Right lung (tissue), 5 donors: ENCODE data around the gene SHISAL1. TPM values are rescaled to one million over a fixed set of nuclear protein-coding genes. Genes with fewer than 3 reads are reported as not detected.

Experiments used
- DNase-seq, 2 donors: peaks; one replicate each; pipeline ENCODE4 v3.0.0-alpha.2; 2013
- polyA plus RNA-seq, 5 donors: library from polyadenylated mRNA; unstranded; fragments of 120-200 nt; gene quantifications; one replicate each; pipeline versions ENCODE4 v1.2.1 to v1.2.3, GENCODE V29; 2013; ENCODE audit warnings: inconsistent platforms in 1 of 5, low replicate concordance in 1 of 5; ENCODE audit not compliant: insufficient read length in 5 of 5, insufficient read depth in 1 of 5

SHISAL1 gene
- polyA plus RNA-seq, 5 donors, result 0.60 to 1.7 (median 0.98) TPM

DNA sequence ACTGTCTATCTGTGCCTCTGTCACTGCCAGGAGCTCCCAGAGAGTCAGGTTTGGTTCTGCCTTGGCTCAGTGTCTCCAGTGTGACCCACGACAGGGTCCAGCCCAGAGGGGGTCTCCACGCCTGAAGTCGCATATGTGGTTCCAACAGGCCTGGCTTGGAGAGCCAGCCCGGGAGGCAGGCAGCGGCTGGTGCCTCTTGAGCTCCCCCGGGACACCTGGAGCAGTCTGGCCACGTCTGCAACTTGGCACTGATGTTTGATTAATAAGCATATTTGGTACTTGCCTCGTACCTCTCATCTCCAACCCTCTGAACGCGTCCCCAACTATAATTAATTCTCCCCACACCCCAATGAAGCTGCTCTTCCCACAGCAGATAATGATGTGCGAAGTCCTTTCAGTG is 31.7 kb upstream of the SHISAL1 start:
- DNase-seq, result no peak

DNA sequence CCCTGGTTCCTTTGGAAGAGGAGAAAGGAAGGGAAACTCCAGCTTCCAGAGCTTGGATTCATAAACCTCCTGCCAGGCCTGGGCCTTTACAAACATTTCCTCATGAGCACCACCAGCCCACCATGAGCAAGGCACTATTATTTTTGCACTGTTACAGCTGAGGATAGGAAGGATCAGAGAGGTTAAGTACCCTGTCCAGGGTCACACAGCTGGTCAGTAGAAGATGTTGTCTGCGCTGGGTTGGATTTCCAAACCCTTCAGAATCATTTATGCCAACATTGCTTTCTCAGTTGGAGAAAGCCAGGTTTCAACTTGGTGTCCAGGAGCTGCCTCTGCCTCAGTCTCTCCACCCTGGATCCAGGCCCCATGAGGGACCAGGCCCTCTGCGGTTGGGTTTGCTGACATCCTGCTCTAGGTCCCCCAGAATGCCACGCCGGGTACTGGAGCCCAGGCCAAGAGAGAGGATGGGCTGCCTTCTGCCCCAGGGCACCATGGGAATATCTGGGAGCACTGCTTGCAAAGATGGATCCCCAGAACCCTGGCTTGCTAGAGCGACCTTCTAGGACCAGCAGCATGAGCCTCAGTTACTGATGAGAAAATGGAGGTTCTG is 29.7 kb upstream of the SHISAL1 start:
- no peak for DNase-seq

DNA sequence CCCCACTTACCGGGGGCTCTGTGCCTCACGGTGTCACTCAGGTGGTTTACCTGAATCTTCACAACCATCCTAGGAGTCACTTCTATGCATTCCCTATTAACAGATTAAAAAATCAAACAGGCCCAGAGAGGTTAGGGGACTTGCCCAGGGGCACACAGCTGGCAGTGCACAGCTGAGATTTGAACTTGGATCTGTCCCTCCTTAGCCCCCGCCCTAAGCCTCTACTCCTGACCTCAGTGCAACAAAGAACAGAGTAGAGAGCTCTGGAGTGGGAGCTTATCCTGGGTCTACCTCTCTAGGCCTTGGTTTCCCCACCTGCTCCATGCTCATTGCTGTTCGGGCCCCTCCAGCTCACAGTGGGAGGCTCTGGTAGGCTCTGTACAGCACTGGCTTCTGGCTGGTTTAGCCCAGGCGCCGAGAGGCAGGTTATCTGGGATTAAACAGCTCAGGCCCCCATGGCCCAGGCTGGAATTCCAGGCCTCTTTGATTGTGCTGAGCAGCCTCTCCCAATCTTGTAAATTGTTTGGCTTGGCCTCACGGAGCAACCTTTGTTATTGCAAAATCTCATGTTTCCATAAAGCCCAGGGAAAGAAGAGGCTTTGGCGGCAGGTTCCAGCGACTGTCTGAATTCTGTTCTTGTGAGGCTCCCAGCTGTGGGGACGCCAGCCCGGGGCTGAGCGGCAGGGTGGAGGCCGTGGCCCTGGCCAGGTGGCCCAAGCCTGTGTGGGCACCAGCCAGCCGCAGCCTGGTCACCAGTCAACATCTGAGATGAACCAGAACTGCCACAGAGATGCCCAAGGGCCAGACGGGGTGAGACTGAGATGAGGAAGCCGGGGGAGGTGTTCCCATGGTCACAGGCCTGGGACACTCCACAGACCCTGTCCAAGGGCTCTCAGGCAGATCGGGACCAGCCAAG is 28.9 kb upstream of the SHISAL1 start:
- DNase-seq, result no peak

- no peak for DNase-seq
Measured at GRCh38 chr22:44340271-44341239, 27.8 kb upstream of the SHISAL1 start.

GRCh38 chr22:44338906-44339305 is 26.2 kb upstream of the SHISAL1 start:
- DNase-seq, result no peak

DNA sequence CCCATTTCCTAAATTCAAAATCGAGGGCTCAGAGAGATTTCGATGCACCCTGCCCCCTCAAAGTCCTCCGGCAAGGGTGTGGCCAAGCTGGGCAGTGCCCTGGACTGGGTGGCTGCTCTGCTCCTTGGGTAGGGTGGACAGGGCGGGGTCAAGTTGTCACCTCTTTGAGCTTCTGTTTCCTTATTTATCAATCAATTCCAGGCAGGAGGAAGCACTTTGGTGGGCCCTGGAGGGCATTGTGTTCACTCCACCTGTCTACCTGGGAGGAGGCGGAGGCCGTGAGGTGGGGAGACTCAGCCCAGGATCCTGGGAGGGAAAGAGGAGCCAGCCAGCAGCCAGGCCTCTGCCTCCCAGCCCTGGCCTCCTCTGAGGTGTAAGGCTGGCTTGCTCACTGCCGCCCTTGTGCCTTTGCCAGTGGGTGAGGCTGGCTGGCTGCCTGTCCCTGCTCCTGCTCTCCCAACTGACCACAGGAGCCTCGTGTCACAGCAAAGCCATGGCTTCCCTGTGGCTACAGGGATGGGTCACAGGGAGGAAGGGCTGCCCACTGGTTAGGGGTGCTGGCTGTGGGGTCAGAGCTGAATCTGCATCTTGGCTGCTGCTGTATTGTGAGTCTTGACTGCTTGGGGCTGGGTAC is 25.5 kb upstream of the SHISAL1 start:
- no peak for DNase-seq

DNA sequence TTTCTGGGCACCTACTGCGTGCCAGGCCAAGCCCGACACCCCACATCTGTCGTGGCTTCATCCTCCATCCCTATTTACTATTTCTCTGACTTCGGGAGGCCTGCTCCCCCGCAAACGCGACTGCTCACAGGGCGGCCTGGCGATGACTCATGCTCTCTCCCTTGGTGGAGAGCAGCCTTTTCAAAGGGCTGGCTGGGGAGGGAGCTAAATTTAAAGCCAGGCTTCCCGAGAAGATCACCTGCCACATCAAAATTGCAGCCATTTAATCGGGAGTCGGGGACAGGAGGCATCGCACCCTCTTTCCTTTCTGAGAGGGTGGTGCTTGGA is 24.9 kb upstream of the SHISAL1 start:
- DNase-seq, result no peak

DNA sequence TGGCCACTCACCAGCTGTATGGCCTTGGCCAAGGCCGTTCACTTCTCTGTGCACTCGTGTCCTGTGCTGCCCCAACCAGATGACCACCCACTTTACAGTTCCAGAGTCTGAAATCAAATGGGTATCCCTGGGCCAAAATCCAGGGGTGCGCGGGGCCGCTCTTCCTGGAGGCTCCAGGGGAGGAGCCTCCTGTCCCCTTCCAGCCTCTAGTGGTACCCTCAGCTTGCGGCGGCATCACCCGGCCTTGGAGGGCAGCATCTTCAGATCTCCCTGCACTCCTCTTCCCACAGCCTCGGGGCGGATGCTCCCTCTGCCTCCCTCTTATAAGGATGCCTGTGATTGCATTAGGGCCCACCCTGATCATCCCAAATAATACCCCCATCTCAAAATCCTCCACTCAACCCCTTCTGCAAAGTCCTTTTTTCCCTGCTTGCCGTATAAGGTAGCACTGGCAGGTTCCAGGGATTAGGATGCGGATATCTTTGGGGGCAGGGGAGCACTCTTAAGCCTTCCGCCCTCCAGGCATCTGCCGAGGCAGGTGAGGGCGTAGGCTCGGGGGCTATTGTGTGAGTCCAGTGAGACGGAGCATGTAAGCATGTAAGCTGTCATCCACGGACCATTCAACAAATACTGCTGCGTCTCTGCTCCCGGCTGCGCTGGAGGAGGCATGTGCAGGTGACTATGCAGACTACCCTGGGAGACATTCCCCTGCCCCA is 24.4 kb upstream of the SHISAL1 start:
- DNase-seq, result no peak

DNA sequence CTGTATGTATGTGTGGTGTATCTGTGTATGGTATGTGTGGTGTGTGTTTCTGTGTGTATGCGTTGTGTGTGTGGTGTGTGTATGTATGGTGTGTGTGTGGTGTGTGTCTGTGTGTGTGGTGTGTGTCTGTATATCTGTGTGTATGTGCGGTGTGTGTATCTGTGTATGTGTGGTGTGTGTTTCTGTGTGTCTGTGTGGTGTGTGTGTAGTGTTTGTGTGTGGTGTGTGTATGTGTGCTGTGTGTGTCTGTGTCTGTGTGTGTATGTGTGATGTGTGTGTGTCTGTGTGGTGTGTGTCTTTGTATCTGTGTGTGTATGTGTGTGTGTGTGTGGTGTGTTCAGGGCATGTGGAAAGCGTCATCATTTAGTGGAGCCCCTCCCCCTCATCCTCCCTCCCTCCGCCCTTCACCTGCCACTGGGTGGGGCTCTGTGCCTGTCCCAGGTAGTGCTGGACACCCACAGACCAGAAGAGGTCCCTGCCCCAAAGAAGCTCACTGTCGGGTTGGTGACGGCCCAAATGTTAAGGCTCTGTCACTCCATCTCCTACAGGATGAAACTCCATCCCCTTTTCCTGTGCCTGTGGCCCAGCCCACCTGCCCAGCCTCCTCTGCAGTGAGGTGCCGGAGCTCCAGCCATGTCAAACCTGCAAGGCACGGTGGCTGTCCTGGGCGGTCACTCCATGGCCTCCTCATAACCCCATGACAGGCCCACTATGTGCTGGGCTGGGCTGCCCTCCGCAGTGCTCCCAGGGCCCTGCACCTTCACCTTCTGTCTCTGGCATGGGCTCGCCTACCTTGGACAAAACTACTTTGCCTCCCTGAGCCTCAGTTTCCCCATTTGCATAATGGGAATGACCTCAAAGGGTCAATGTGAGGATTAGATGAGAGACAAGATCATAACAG is 23.4 kb upstream of the SHISAL1 start:
- no peak for DNase-seq

DNA sequence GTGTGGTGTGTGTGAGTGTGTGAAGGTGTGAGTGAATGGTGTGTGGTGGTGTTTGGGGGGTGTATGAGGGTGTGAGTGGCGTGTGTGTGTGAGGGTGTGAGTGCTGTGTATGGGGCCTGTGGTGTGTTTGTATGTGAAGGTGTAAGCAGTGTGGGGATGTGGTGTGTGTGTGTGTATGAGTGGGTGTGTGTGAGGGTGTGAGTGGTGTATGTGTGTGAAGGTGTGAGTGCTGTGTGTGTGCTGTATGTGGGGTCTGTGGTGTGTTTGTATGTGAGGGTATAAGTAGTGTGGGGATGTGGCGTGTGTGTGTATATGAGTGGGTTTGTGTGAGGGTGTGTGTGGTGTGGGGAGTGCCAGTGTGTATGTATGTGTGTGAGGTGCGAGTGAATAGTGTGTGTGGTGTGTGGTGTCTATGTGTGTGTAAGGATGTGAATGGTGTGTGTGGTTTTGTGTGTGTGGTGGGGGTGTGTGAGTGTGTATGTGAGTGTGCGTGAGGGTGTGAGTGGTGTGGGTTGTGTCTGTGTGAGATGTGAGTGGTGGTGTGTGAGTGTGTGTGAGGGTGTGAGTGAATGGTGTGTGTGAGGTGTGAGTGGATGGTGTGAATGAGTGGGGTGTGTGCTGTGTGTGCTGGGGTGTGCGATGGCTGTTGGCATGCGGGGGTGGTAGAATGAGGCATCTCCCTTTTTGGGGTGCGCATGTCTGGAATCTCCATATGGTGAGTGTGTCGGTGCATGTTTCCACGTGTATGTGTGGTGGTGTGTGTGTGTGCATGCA is 22.5 kb upstream of the SHISAL1 start:
- no peak for DNase-seq

- DNase-seq, result no peak
Measured at GRCh38 chr22:44333847-44334635, 21.3 kb upstream of the SHISAL1 start.

DNA sequence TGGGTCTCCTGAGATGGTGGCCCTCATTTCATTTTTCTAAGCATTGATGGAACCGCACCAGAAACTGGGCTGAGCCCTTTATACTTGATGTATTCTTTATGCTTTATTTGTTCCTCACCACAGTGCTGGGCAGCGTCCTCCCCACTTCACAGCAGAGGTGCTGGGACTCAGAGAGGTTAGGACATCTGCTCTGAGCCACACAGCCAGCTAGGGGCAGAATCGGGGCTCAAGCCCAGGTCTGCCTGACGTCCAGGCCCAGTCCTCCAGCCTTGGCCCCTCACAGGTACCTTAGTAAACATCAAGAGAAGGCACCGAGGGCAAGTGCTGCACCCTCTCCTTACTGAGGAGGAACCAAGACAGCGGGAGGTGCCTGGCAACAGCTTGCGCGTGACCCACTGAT is 20.2 kb upstream of the SHISAL1 start:
- DNase-seq, result no peak

GRCh38 chr22:44331881-44332714 is 19.3 kb upstream of the SHISAL1 start:
- peak; percentile 23 to 28 for DNase-seq

- DNase-seq, result no peak
Measured at GRCh38 chr22:44330744-44331660, 18.3 kb upstream of the SHISAL1 start.

DNA sequence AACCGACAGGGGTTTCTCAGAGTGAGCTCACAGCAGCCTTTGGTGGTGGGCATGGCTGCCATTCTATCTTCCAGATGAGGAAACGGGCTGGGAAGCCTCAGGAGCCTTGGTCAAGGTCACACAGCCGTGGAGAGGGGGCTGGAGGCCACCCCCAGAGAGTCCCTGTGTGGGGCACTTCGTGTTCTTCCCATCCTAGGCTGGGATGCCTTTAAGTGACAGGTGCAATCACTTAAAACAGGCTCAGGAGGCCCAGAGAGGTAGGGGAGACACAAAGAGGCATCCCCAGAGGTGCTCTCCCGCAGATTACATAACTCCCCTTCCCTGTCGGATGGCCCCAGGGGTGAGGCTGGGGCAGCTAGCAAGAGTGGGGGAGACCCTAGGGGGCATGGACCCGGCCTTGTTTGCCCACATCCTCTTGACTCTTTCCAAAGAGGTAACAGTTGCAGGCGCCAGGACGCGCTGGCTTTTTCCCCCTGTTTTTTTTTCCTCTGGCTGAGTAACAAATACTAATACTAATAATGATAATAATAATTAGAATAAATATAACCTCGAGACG is 17.5 kb upstream of the SHISAL1 start:
- no peak for DNase-seq
